Measurements from ENCODE around the gene TSPAN9.

Gene TSPAN9

GRCh38 chr12:3192221-3192620 is 115.0 kb downstream of the TSPAN9 start:
- DNase-seq: no peak

- DNase-seq: no peak
Measured at GRCh38 chr12:3193131-3193530, 116.0 kb downstream of the TSPAN9 start.

GRCh38 chr12:3193755-3194154 is 116.6 kb downstream of the TSPAN9 start:
- DNase-seq: no peak

- DNase-seq: no peak
Measured at GRCh38 chr12:3195337-3195736, 118.2 kb downstream of the TSPAN9 start.

GRCh38 chr12:3195859-3196483 is 118.8 kb downstream of the TSPAN9 start:
- no peak for DNase-seq

GRCh38 chr12:3196488-3196887 is 119.3 kb downstream of the TSPAN9 start:
- no peak for DNase-seq

DNA sequence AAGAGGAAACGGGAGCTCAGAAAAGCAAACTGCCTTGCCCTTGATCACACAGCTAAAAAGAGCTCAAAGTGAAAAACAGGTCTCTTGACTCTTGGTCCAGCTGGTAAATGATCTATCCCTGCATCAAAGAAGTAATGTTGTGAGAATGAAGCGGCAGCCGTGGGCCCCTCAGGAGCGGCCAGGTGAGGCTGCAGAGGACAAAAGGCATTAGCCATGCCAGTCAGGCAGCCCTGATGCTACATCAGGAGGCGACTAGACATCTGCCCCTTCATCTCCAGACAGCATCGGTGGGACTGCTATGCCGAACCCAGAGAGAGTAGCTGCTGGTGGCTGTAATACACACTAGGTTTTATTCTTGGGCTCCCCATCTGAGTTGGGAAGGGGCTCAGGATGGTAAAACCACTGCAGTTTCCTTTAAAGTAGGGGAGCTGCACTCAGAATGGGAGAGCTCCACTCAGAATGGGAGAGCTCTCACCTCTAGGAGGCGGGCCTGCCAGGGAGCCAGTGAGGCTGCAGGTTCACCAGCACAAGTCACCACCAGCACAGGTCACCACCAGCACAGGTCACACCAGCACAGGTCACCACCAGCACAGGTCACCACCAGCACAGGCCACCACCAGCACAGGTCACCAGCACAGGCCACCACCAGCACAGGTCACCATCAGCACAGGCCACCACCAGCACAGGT is 120.1 kb downstream of the TSPAN9 start:
- DNase-seq: no peak

DNA sequence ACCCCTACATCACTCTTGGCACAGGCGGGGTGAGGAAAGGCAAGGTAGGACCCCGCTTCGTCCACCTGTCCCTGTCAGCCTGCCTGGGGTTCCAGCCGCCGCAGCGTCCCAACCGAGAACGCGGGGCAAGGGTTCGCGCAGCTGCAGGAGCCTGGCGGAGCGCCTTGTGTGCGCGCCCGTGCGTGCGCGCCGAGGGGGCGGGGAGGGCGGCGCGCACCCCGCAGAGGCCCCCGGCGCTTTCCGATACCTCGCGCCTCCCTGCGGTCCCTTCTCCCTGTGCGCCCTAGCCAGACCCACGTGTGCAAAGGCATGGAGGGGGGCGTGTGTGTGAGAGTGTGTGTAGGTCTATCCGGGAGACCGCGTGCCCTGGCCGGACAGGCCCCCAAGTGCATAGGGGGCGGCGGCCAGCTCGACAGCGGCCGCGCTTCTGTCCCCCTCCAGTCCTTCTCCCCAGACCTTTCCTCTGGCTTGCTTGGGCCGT is 122.4 kb downstream of the TSPAN9 start:
- no peak for DNase-seq

GRCh38 chr12:3200032-3200617 is 122.9 kb downstream of the TSPAN9 start:
- no peak for DNase-seq

DNA sequence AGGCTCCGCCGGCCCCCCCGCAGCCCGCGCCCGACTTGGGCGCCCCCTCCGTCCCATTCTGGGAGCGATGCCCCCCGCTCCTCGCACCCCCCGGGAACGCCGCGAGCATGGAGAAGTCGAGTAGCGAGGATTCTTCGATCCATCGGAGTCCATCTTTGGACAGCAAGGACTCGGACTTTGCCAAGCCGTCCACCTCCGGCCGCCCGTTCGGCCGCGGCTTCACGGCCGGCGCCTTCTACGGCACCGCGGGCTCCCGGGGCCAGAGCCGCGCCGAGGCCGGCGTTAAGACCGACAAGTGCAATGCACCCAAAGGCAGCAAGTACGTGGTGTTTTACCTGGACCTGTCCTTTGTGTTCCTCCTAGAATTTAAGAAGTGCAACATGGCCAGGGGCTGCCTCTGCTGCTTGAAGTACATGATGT is 123.6 kb downstream of the TSPAN9 start:
- no peak for DNase-seq

DNA sequence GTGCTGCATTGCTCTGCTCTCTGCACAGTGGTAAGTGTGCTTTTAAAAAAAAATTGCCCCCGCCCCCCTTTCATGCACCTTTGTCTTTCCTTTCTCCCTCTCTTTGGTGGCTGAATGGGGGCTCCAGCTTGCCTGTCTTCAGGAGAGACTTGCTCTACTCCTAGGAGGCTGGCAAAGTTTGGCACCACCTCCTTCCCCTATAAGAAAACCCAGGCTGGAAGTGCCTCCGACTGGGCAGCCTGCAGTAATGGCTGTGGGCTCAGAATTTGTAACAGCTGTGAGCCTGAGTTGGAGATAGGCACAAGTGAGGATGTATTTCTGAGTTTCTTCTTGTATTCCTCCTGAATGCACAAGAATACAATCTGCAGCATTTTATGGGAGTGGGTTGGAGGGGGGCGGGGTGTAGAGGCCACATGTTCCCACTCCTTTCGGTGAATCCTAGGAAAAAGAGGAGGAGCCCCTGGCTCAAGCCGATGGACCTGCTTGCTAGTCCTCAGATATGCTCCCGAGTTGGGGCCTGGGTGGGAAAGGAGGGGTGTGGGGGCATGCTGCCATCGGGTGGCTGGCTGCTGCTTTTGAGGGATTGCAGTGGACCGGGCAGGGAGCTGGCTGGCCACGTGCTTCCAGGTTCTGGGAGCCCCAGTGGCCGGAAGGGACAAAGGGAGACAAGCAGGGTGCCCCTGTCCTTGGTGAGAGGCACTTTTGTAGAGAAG is 124.3 kb downstream of the TSPAN9 start:
- no peak for DNase-seq

- no peak for DNase-seq
Measured at GRCh38 chr12:3202096-3202495, 124.9 kb downstream of the TSPAN9 start.

DNA sequence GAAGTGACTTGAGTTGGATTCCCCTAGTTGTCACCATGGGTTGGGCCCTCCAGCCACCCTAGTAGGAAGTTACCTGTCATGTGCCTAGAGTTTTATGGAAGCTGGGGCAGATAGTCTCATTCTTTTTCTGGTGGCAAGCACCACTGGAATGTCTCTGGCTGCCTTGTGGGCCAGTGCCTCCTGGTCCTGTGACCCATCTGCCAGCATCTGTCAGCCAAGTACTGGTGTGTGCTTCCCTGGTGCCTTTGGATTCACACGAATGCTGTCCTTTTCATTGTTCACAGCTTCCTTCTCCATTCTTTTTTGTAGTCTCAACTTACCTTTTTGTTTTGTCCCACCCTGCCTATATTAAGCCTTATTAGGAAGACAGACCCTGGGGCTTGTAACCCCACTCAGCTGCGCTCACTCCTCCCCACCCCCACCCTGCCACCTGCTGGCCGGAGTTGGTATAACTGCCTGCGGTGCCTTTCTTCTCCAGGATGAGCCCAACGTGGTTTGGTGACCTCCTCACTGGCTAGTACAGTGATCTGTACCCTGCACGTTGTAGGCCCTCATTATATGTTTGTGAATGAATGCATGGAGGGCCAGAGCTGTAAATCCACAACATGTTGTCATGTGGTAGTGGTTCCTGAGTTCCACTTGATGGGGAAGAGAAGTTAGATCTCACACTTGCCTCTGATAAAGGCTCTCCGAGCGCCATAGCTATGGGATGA is 125.7 kb downstream of the TSPAN9 start:
- DNase-seq: peak in 1 of 2 experiments; percentile 31

DNA sequence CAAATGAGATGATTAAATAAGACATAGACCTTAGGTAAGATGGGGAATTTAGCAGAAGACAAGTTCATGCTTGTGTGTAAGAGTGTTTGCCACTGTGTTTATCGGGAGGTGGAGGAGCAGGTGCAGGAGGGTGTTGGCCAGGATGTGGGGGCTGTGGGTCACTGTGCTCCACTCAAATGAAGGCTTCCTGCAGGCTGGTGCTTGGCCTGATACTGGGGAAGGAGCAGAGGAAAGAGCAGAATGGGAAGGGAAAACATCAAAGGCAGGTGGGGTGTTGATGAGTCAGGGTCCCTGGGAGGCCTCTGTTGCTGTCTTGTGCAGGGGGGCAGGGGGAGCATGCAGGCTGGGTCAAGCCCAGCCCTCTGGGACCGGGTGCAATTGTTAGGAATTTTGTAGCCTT is 126.5 kb downstream of the TSPAN9 start:
- no peak for DNase-seq

DNA sequence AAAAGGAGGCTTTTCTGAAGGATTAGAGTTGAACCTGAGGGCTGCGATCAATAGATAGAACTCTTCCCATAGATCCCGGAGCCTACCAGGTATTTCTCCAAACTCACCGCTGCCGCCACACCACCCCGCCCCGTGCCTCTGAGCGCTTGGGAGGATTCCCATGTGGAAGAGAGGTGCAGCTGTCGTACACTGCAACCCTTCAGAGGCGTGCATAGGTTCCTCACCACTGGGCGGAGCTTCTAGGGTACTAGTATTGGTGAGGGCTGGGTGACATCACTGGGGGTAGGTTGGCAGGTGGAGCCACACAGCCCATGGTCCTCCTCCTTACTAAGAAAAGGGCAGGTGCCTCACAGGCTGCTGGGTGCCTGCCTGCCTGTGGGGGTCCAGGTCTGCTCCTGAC is 127.0 kb downstream of the TSPAN9 start:
- no peak for DNase-seq

GRCh38 chr12:3204730-3205531 is 127.8 kb downstream of the TSPAN9 start:
- DNase-seq: no peak

GRCh38 chr12:3205742-3206519 is 128.8 kb downstream of the TSPAN9 start:
- no peak for DNase-seq

GRCh38 chr12:3206536-3207072 is 129.4 kb downstream of the TSPAN9 start:
- no peak for DNase-seq

- no peak for DNase-seq
Measured at GRCh38 chr12:3207175-3207574, 130.0 kb downstream of the TSPAN9 start.

DNA sequence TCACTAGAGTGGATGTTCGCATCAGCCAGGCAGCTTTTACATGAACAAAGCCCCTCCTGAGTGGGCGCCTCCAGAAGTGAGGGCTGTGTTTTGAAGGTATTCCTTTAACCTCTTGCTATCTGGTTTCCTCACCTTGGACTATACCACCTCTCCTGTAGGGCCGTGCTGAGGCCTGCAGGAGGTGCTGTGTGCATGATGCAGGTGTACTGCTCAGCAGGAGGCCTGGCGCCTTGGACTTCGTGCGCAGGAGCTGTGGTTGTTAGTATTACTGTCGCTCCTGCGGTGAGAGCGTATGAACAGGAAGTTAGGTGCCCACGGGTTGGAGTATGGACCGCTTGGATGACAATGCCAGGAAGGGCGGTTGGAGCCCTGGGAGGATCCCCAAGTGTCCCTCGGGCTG is 130.7 kb downstream of the TSPAN9 start:
- no peak for DNase-seq

DNA sequence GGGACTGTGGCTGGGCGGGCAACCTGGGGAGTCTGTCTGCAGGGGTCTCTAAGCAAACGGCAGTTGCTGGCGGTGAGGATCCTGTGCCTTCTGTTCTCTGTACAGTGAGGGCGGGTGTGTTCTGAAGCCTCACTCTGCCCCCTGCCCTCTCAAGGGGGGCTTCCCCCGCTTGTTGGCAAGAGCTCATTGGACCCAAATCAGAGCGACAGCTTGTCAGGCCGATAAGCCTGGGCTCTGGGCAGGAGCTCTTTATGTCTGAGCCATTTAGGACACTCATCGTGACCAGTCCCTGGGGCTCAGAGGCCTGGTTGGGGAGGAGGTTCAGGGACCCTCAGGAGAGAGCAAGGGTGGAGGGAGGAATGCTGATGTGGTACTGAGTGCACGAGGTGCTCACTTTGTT is 136.0 kb downstream of the TSPAN9 start:
- DNase-seq: no peak
